Measurements from ENCODE around the gene PAPSS2. TPM values are rescaled to one million over a fixed set of nuclear protein-coding genes. Genes with fewer than 3 reads are reported as not detected.
"Not testable (repeated sequence)": the region's sequence is repeated elsewhere in the genome, so short reads cannot be mapped to it uniquely, and the experiment has no call there.

PAPSS2 gene
- total RNA-seq (2014; rRNA removed; shearing (Covaris generic)) (0.03 TPM in 1 of 2 replicates, not detected in the other), total RNA-seq (2022) (not detected in 2 replicates), Bru-seq, nascent RNA (percentile 13 among the genes with signal in this experiment), BruChase-seq, experiment 1, labeled RNA remaining after a 6-hour chase (percentile 5 among the genes with signal in this experiment), BruChase-seq, experiment 2, labeled RNA remaining after a 2-hour chase (percentile 7 among the genes with signal in this experiment)
- long read RNA-seq, result 0 reads

- no peaks in the 10 kb centered on the region for H3K36me3 ChIP-seq (ENCODE audit: insufficient read depth, low read length)
- intact Hi-C loops (cut with micrococcal nuclease; ENCODE audit: unreplicated experiment), result loop anchor here (5.0 to 10.0 kb wide), 2 partner anchors 125 to 892 kb away; no protein-coding TSS in a partner anchor
- no peaks in the 10 kb centered on the region for H3K9me2 ChIP-seq (ENCODE audit: insufficient read depth, low read length)
- H4K20me1 ChIP-seq (ENCODE audit: insufficient read depth, low read length), result no peaks in the 10 kb centered on the region
- DNase-seq (ENCODE audit: low spot score), result no peak
- H3K27ac ChIP-seq (ENCODE audit: low read depth, low read length, poor library complexity, severe bottlenecking), result no peak within 1 kb of the TSS
- H3K4me1 ChIP-seq (ENCODE audit: insufficient read depth, low read length, poor library complexity, severe bottlenecking), result no peaks in the 10 kb centered on the region
- no peak within 1 kb of the TSS for H2AFZ ChIP-seq (ENCODE audit: low read length)
- ChIA-PET POLR2A (interaction anchor here (0.5 to 1.2 kb wide), 2 partner anchors 75 to 557 kb away, joined by 3 read pairs; no protein-coding TSS in a partner anchor), CTCF (ENCODE audit: unreplicated experiment) (interaction anchor here (0.6 kb wide), 1 partner anchor 981 kb away, joined by 11 read pairs; no protein-coding TSS in a partner anchor)
- no TSS peak for BruUV-seq (replicated peaks)
- no peaks in the 10 kb centered on the region for H3K79me2 ChIP-seq (ENCODE audit: insufficient read depth, low read depth, low read length)
- H3K4me3 ChIP-seq (ENCODE audit: low read depth, low read length, poor library complexity, severe bottlenecking), result peak within 1 kb of the TSS; percentile 34
- H3K9me3 ChIP-seq (ENCODE audit: low read length), result no peaks in the 10 kb centered on the region
- TF ChIP-seq CTCF (conservative IDR thresholded peaks at IDR 0.05; ENCODE audit: low read length) (no peak), EZH2phosphoT487 (IDR thresholded peaks at IDR 0.05; ENCODE audit: borderline replicate concordance, low read depth, low read length) (no peak)
- peak within 1 kb of the TSS; percentile 53 for H3K4me2 ChIP-seq (ENCODE audit: low read length)
These were observed at the start of gene PAPSS2 for GRCh38 chr10:87659571-87660483. PAPSS2 (plus strand) TSS chr10:87659878; CDS start chr10:87659982, 104 bp downstream.

GRCh38 chr10:87611341-87611740 lies 48.3 kb upstream of the PAPSS2 start:
- H3K79me2 ChIP-seq (ENCODE audit: insufficient read depth, low read depth, low read length); H3K27ac ChIP-seq (ENCODE audit: low read depth, low read length, poor library complexity, severe bottlenecking); H3K9me2 ChIP-seq (ENCODE audit: insufficient read depth, low read length); DNase-seq (ENCODE audit: low spot score); CTCF ChIA-PET (ENCODE audit: unreplicated experiment); H2AFZ ChIP-seq (ENCODE audit: low read length); H3K36me3 ChIP-seq (ENCODE audit: insufficient read depth, low read length); H3K9me3 ChIP-seq (ENCODE audit: low read length); H3K4me2 ChIP-seq (ENCODE audit: low read length); POLR2A ChIA-PET; H4K20me1 ChIP-seq (ENCODE audit: insufficient read depth, low read length); intact Hi-C loops (cut with micrococcal nuclease; ENCODE audit: unreplicated experiment); BruUV-seq (replicated peaks); H3K4me3 ChIP-seq (ENCODE audit: low read depth, low read length, poor library complexity, severe bottlenecking); H3K4me1 ChIP-seq (ENCODE audit: insufficient read depth, low read length, poor library complexity, severe bottlenecking): not testable (repeated sequence)

GRCh38 chr10:87612115-87612514 lies 47.6 kb upstream of the PAPSS2 start:
- Histone ChIP-seq H3K4me1 (ENCODE audit: insufficient read depth, low read length, poor library complexity, severe bottlenecking) (no peaks in the 10 kb centered on the region), H4K20me1 (ENCODE audit: insufficient read depth, low read length) (no peaks in the 10 kb centered on the region), H3K4me2 (ENCODE audit: low read length) (no peak overlapping the region), H2AFZ (ENCODE audit: low read length) (no peak overlapping the region), H3K4me3 (ENCODE audit: low read depth, low read length, poor library complexity, severe bottlenecking) (no peak overlapping the region), H3K27ac (ENCODE audit: low read depth, low read length, poor library complexity, severe bottlenecking) (no peak overlapping the region), H3K36me3 (ENCODE audit: insufficient read depth, low read length) (no peaks in the 10 kb centered on the region), H3K9me2 (ENCODE audit: insufficient read depth, low read length) (no peaks in the 10 kb centered on the region), H3K79me2 (ENCODE audit: insufficient read depth, low read depth, low read length) (no peaks in the 10 kb centered on the region), H3K9me3 (ENCODE audit: low read length) (no peaks in the 10 kb centered on the region)
- intact Hi-C loops (cut with micrococcal nuclease; ENCODE audit: unreplicated experiment), result no loop called here
- no peak for DNase-seq (ENCODE audit: low spot score)
- POLR2A ChIA-PET, result no interaction called here
- CTCF ChIA-PET (ENCODE audit: unreplicated experiment), result no interaction called here
- BruUV-seq (replicated peaks), result no TSS peak
- TF ChIP-seq CTCF (conservative IDR thresholded peaks at IDR 0.05; ENCODE audit: low read length) (no peak), EZH2phosphoT487 (IDR thresholded peaks at IDR 0.05; ENCODE audit: borderline replicate concordance, low read depth, low read length) (no peak)
